H9 (cell line): ENCODE results near the gene C1QTNF6. TPM values are rescaled to one million over a fixed set of nuclear protein-coding genes. Genes with fewer than 3 reads are reported as not detected.

Experiments used
- DNase-seq: peaks from one replicate; pipeline ENCODE4 v3.0.0-alpha.2; 2017
- H2AFZ ChIP-seq: one replicate; pipeline ENCODE4 v1.6.1; 2013; ENCODE audit warnings: mild to moderate bottlenecking, low read length, control low read depth, moderate library complexity
- H2AK5ac ChIP-seq: 2 replicates; pipeline ENCODE4 v1.6.1; 2013; ENCODE audit warnings: low read length, control low read depth, mixed read lengths; ENCODE audit not compliant: insufficient read length
- H2BK120ac ChIP-seq: one replicate; pipeline ENCODE4 v1.6.1; 2013; ENCODE audit warnings: low read depth, mild to moderate bottlenecking, low read length, control low read depth, inconsistent platforms; ENCODE audit not compliant: poor library complexity, severe bottlenecking
- H2BK12ac ChIP-seq: 2 replicates; pipeline ENCODE4 v1.6.1; 2013; ENCODE audit warnings: low read length, control low read depth, mixed read lengths, low read depth; ENCODE audit not compliant: insufficient read length
- H2BK15ac ChIP-seq: 2 replicates; pipeline ENCODE4 v1.6.1; 2013; ENCODE audit warnings: low read depth, low read length, control low read depth
- H2BK20ac ChIP-seq: one replicate; pipeline ENCODE4 v1.6.1; 2013; ENCODE audit warnings: low read depth, mild to moderate bottlenecking, low read length, control low read depth, inconsistent platforms; ENCODE audit not compliant: poor library complexity, severe bottlenecking
- H2BK5ac ChIP-seq: 2 replicates; pipeline ENCODE4 v1.6.1; 2013; ENCODE audit warnings: low read length, control low read depth, mixed read lengths; ENCODE audit not compliant: insufficient read length
- H3K14ac ChIP-seq: 2 replicates; pipeline ENCODE4 v1.6.1; 2013; ENCODE audit warnings: low read length, control low read depth; ENCODE audit not compliant: insufficient read depth
- H3K18ac ChIP-seq: 2 replicates; pipeline ENCODE4 v1.6.1; 2013; ENCODE audit warnings: low read depth, mild to moderate bottlenecking, mixed read lengths, low read length, control low read depth; ENCODE audit not compliant: insufficient read length
- H3K23ac ChIP-seq: 2 replicates; pipeline ENCODE4 v1.6.1; 2013; ENCODE audit warnings: low read length, control low read depth, mixed read lengths, low read depth; ENCODE audit not compliant: insufficient read length
- H3K23me2 ChIP-seq: 2 replicates; pipeline ENCODE4 v1.6.1; 2013; ENCODE audit warnings: low read depth, mild to moderate bottlenecking, mixed read lengths, low read length, control low read depth; ENCODE audit not compliant: insufficient read length, poor library complexity, severe bottlenecking
- H3K27ac ChIP-seq: 2 replicates; pipeline ENCODE4 v1.5.1; 2013; ENCODE audit warnings: low read length, control low read depth, mixed read lengths, low read depth; ENCODE audit not compliant: insufficient read length
- H3K27me3 ChIP-seq: 2 replicates; pipeline ENCODE4 v1.6.1; 2013; ENCODE audit warnings: low read length, control low read depth, inconsistent platforms; ENCODE audit not compliant: insufficient read depth
- H3K4ac ChIP-seq: 2 replicates; pipeline ENCODE4 v1.6.1; 2013; ENCODE audit warnings: low read depth, mild to moderate bottlenecking, control low read depth, inconsistent platforms, low read length, moderate library complexity
- H3K4me1 ChIP-seq: 2 replicates; pipeline ENCODE4 v1.6.1; 2013; ENCODE audit warnings: low read length, control low read depth, inconsistent platforms; ENCODE audit not compliant: insufficient read depth
- H3K4me2 ChIP-seq: 2 replicates; pipeline ENCODE4 v1.6.1; 2013; ENCODE audit warnings: low read length, control low read depth, mixed read lengths; ENCODE audit not compliant: insufficient read length, insufficient read depth
- H3K56ac ChIP-seq: 2 replicates; pipeline ENCODE4 v1.6.1; 2013; ENCODE audit warnings: low read depth, mild to moderate bottlenecking, mixed read lengths, low read length, control low read depth; ENCODE audit not compliant: insufficient read length
- H3K79me1 ChIP-seq: 2 replicates; pipeline ENCODE4 v1.6.1; 2013; ENCODE audit warnings: low read depth, mild to moderate bottlenecking, moderate library complexity, low read length, control low read depth, inconsistent platforms; ENCODE audit not compliant: insufficient read depth, poor library complexity, severe bottlenecking
- H3K79me2 ChIP-seq: 2 replicates; pipeline ENCODE4 v1.6.1; 2013; ENCODE audit warnings: low read length, control low read depth, inconsistent platforms; ENCODE audit not compliant: insufficient read depth
- H3K9ac ChIP-seq: 2 replicates; pipeline ENCODE4 v1.6.1; 2013; ENCODE audit warnings: low read length, control low read depth, mixed read lengths; ENCODE audit not compliant: insufficient read length; ENCODE audit errors: extremely low read depth
- H3K9me3 ChIP-seq: one replicate; pipeline ENCODE4 v1.6.1; 2013; ENCODE audit warnings: low read depth, low read length, inconsistent platforms; ENCODE audit not compliant: control insufficient read depth
- H3T11ph ChIP-seq: one replicate; pipeline ENCODE4 v1.6.1; 2013; ENCODE audit warnings: mild to moderate bottlenecking, low read length, control low read depth, inconsistent platforms
- H4K20me1 ChIP-seq: one replicate; pipeline ENCODE4 v1.6.1; 2013; ENCODE audit not compliant: control insufficient read depth, insufficient read length, insufficient read depth
- H4K5ac ChIP-seq: 2 replicates; pipeline ENCODE4 v1.6.1; 2013; ENCODE audit warnings: low read depth, mild to moderate bottlenecking, mixed read lengths, low read length, control low read depth; ENCODE audit not compliant: insufficient read length
- H4K8ac ChIP-seq: replicated peaks from 2 replicates; pipeline ENCODE4 v1.6.1; 2013; ENCODE audit warnings: low read length, control low read depth, mixed read lengths, low read depth; ENCODE audit not compliant: insufficient read length
- H4K91ac ChIP-seq: 2 replicates; pipeline ENCODE4 v1.6.1; 2013; ENCODE audit warnings: low read depth, mild to moderate bottlenecking, moderate library complexity, mixed read lengths, low read length, control low read depth; ENCODE audit not compliant: insufficient read length
- H3K27ac Mint-ChIP-seq, 3 experiments: 2 replicates in 2 of 3; 3 replicates in 1 of 3; pipeline ENCODE4 v1.8.0; 2020 to 2021; ENCODE audit warnings: mixed read lengths in 3 of 3, mild to moderate bottlenecking in 1 of 3, moderate library complexity in 1 of 3
- H3K27me3 Mint-ChIP-seq: 2 replicates; pipeline ENCODE4 v1.8.0; 2021; ENCODE audit warnings: low read depth, mild to moderate bottlenecking, moderate library complexity, mixed read lengths
- H3K36me3 Mint-ChIP-seq, 3 experiments: 2 replicates in 2 of 3; 3 replicates in 1 of 3; pipeline ENCODE4 v1.8.0; 2020 to 2021; ENCODE audit warnings: low read depth in 3 of 3, mixed read lengths in 3 of 3; ENCODE audit not compliant: insufficient read depth in 1 of 3
- H3K4me1 Mint-ChIP-seq, 2 experiments: 2 replicates each; pipeline ENCODE4 v1.8.0; 2020; ENCODE audit warnings: mixed read lengths in 2 of 2
- H3K4me3 Mint-ChIP-seq, 2 experiments: 2 replicates in 1 of 2; 3 replicates in 1 of 2; pipeline ENCODE4 v1.8.0; 2020 to 2021; ENCODE audit warnings: mild to moderate bottlenecking in 2 of 2, mixed read lengths in 2 of 2, moderate library complexity in 1 of 2
- H3K9me3 Mint-ChIP-seq, 2 experiments: 2 replicates in 1 of 2; 3 replicates in 1 of 2; pipeline ENCODE4 v1.8.0; 2020; ENCODE audit warnings: mild to moderate bottlenecking in 2 of 2, mixed read lengths in 2 of 2, moderate library complexity in 1 of 2
- CTCF ChIP-seq: fragments of 200-600 bp; sonication (generic); conservative IDR thresholded peaks from 3 replicates; pipeline ENCODE4 v1.8.0; 2021; ENCODE audit warnings: antibody characterized with exemption, mild to moderate bottlenecking
- WGBS: extraction: QIAGEN DNeasy Blood & Tissue Kit; methylation state at CpG from one replicate; pipeline ENCODE4 v1.1.7; 2013; ENCODE audit warnings: missing lambda C conversion rate, low lambda C conversion rate, mixed read lengths; ENCODE audit not compliant: insufficient read length; ENCODE audit errors: extremely low coverage; 5-methylcytosine and 5-hydroxymethylcytosine counted together
- total RNA-seq: library from RNA; stranded (reverse); gene quantifications from 2 replicates; pipeline ENCODE4 v1.2.1, GENCODE V29; 2021

Gene C1QTNF6
- total RNA-seq, 1 experiment from 2014 or later, result 5.0 TPM

GRCh38 chr22:37203354-37204044 is 15.5 kb upstream of the C1QTNF6 start:
- Histone ChIP-seq H3K4me2 (no peak overlapping the region), H3K56ac (no peak overlapping the region), H3K79me1 (no peaks in the 10 kb centered on the region), H2AFZ (no peak overlapping the region), H3K4me1 (no peaks in the 10 kb centered on the region), H4K5ac (no peak overlapping the region), H2BK15ac (no peak overlapping the region), H3T11ph (no peak overlapping the region), H3K23ac (no peak overlapping the region), H2BK20ac (no peak overlapping the region), H2BK12ac (no peak overlapping the region), H3K14ac (no peak overlapping the region), H2BK120ac (no peak overlapping the region), H3K23me2 (peaks cover 5% of the 10 kb centered on the region), H3K4ac (no peak overlapping the region), H2AK5ac (no peak overlapping the region), H3K79me2 (no peaks in the 10 kb centered on the region), H3K27ac (no peak overlapping the region), H4K20me1 (no peaks in the 10 kb centered on the region), H3K9me3 (no peaks in the 10 kb centered on the region), H3K18ac (no peak overlapping the region), H4K91ac (no peak overlapping the region), H3K27me3 (no peaks in the 10 kb centered on the region), H3K9ac (no peak overlapping the region), H4K8ac (no peak overlapping the region), H2BK5ac (no peak overlapping the region)
- peaks cover 6% of the 10 kb centered on the region for H3K27me3 Mint-ChIP-seq
- no peak for TF ChIP-seq CTCF
- no peak overlapping the region for H3K27ac Mint-ChIP-seq
- no peaks in the 10 kb centered on the region for H3K36me3 Mint-ChIP-seq
- no peak overlapping the region for H3K4me3 Mint-ChIP-seq
- DNase-seq, result no peak
- peaks cover 2 to 18% of the 10 kb centered on the region in 2 experiments; a peak in 3 of 4 replicates for H3K4me1 Mint-ChIP-seq
- no CpG with 5 or more reads among the region's 16 CpGs for WGBS
- H3K9me3 Mint-ChIP-seq, result no peaks in the 10 kb centered on the region
